Upper lobe of left lung (tissue), 4 donors: ENCODE measurements around the gene ADSL.

Experiments
- CTCF ChIP-seq, 6 experiments: fragments of 450-650 bp in 4 of 6; fragments of 200-600 bp in 2 of 6; sonication (generic) in 2 of 6; IDR thresholded peaks; one replicate each; pipeline ENCODE4 v1.5.1; 2016 to 2019; ENCODE audit warnings: antibody characterized with exemption in 6 of 6
- EP300 ChIP-seq, 4 donors: sonication (generic); formaldehyde crosslinking; IDR thresholded peaks; one replicate each; pipeline ENCODE4 v1.5.1; 2017; ENCODE audit warnings: antibody characterized with exemption in 4 of 4, control low read depth in 2 of 4
- POLR2A ChIP-seq, 4 donors: fragments of 450-650 bp; IDR thresholded peaks; one replicate each; pipeline ENCODE4 v1.5.1; 2016 to 2017; ENCODE audit warnings: antibody characterized with exemption in 4 of 4, mild to moderate bottlenecking in 2 of 4
- POLR2AphosphoS5 ChIP-seq, 2 donors: sonication (generic); formaldehyde crosslinking; IDR thresholded peaks; one replicate each; pipeline ENCODE4 v1.5.1; 2017; ENCODE audit warnings: antibody characterized with exemption in 2 of 2

DNA sequence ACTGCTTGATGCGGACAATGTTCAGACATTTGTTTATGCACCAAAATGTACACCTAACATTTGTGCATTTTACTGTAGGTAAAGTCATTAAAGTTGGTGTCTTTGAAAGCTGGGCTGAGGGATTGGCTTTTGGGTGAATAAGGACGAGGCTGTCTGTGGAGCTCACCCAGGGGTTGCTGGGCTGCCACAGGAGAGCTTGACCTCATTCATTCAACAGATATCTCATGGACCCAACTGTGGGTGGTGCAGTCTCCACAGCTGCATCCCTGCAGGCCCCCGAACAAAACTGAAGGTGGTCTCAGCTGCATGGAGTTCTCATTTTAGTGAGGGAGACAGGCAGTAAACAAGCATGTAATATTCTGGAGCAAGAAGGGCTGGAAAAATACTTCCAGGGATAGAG is 56.8 kb downstream of the ADSL start:
- TF ChIP-seq CTCF (IDR thresholded peaks at IDR 0.05) (no peak), POLR2A (IDR thresholded peaks at IDR 0.05) (no peak), POLR2AphosphoS5 (IDR thresholded peaks at IDR 0.05) (no peak), EP300 (IDR thresholded peaks at IDR 0.05) (no peak)
